Measurements from ENCODE around the gene PAOX.

Gene PAOX

DNA sequence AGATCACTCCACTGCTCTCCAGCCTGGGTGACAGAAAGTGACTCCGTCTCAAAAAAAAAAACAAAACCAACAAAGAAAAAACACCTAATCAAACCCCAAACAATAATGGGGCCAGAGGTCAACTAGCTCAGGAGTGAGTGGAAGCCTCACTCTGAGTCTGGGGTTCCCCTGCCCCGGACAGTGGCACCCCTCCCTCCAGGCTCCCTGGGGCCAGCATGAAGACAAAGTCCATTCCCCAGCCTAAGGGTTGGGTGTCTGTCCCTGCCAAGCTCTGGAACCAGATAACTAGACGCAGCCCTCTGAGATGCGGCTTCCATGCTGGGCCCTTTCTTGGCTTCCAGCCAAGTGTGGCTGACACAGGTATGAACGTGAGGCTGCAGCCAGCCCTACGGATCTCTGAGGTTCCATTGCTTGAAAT is 19.5 kb upstream of the PAOX start:
- H3K27me3 ChIP-seq (replicated peaks in 2 of 5; ENCODE audit: control insufficient read depth in 4 of 5, insufficient read depth in 5 of 5, low read length in 4 of 5): no peaks in the 10 kb centered on the region
- WGBS (ENCODE audit: insufficient coverage): 67% methylated on average over 6 of the region's 6 CpGs
- H3K36me3 ChIP-seq (ENCODE audit: control insufficient read depth in 4 of 4, insufficient read depth in 4 of 4, low read length in 3 of 4): peaks cover 0 to 20% (median 10%) of the 10 kb centered on the region in 4 experiments
- DNase-seq: no peak
- ChIA-PET CTCF (no interaction called here), POLR2A (no interaction called here)
- peaks cover 0 to 14% (median 12%) of the 10 kb centered on the region in 4 experiments for H3K4me1 ChIP-seq (ENCODE audit: control extremely low read depth in 1 of 4, control insufficient read depth in 4 of 4, insufficient read depth in 4 of 4, low read length in 3 of 4)
- H3K4me3 ChIP-seq (ENCODE audit: control insufficient read depth in 1 of 7, extremely low read depth in 1 of 7, insufficient read depth in 4 of 7, low read depth in 2 of 7, low read length in 6 of 7): no peak overlapping the region
- H3K9me3 ChIP-seq (ENCODE audit: control extremely low read depth in 1 of 5, control insufficient read depth in 4 of 5, insufficient read depth in 2 of 5, low read depth in 1 of 5, low read length in 4 of 5): no peaks in the 10 kb centered on the region
- H3K27ac ChIP-seq (ENCODE audit: insufficient read depth in 1 of 2, low read depth in 1 of 2, low read length in 2 of 2, poor library complexity in 1 of 2, severe bottlenecking in 2 of 2): no peak overlapping the region

DNA sequence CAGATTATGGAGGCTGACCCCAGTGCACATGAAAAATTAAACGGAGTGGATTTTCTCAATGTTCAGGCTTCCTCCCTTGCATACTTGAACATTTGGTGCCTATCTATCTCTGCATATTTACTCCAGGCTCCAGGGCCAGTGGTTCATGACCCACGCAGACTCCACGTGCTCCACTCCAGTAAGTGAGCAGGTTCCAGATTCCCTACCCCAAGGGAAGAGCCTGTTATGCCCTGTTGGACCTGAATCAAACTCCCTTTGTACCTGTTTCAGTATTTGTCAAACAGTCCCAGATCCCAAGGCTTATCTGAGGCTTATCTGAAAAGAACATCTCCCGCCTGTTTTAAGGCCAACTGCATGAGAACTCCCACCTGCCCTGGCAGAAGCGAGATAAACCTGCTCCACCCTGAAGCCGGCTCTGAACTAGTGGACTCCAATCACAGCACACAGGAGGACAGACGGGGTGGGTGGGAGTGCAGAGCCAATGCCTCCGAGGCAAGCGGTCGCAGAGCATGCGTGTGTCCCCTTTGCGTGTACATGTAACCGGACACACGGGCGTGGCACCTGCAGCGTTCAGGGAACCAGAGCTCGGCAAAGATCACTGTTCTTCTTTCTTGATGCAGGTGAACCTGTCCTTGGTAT is 19.0 kb upstream of the PAOX start:
- Histone ChIP-seq H3K9me3 (ENCODE audit: control extremely low read depth in 1 of 5, control insufficient read depth in 4 of 5, insufficient read depth in 2 of 5, low read depth in 1 of 5, low read length in 4 of 5) (no peaks in the 10 kb centered on the region), H3K27me3 (replicated peaks in 2 of 5; ENCODE audit: control insufficient read depth in 4 of 5, insufficient read depth in 5 of 5, low read length in 4 of 5) (no peaks in the 10 kb centered on the region), H3K36me3 (ENCODE audit: control insufficient read depth in 4 of 4, insufficient read depth in 4 of 4, low read length in 3 of 4) (peaks cover 2 to 25% (median 14%) of the 10 kb centered on the region in 4 experiments), H3K4me3 (ENCODE audit: control insufficient read depth in 1 of 7, extremely low read depth in 1 of 7, insufficient read depth in 4 of 7, low read depth in 2 of 7, low read length in 6 of 7) (no peak overlapping the region), H3K27ac (ENCODE audit: insufficient read depth in 1 of 2, low read depth in 1 of 2, low read length in 2 of 2, poor library complexity in 1 of 2, severe bottlenecking in 2 of 2) (no peak overlapping the region), H3K4me1 (ENCODE audit: control extremely low read depth in 1 of 4, control insufficient read depth in 4 of 4, insufficient read depth in 4 of 4, low read length in 3 of 4) (peaks cover 0 to 14% (median 12%) of the 10 kb centered on the region in 4 experiments)
- DNase-seq: no peak
- 95% methylated on average over 17 of the region's 17 CpGs for WGBS (ENCODE audit: insufficient coverage)
- CTCF ChIA-PET: interaction anchor here (0.8 to 2.4 kb wide), 2 partner anchors 10 to 14 kb away, joined by 3 to 12 read pairs; no protein-coding TSS in a partner anchor
- POLR2A ChIA-PET: no interaction called here

DNA sequence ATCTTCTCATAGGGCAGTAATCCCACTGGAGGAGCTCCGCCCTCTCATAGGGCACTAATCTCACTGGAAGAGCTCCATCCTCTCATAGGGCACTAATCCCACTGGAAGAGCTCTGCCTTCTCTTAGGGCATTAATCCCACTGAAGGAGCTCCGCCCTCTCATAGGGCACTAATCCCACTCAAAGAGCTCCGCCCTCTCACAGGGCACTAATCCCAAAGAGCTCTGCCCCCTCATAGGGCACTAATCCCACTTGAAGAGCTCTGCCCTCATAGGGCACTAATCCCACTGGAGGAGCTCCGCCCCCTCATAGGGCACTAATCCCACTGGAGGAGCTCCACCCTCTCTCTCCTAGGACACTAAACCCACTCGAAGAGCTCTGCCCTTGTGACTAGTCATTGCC is 17.8 kb upstream of the PAOX start:
- DNase-seq: no peak
- no peaks in the 10 kb centered on the region for H3K9me3 ChIP-seq (ENCODE audit: control extremely low read depth in 1 of 5, control insufficient read depth in 4 of 5, insufficient read depth in 2 of 5, low read depth in 1 of 5, low read length in 4 of 5)
- H3K4me3 ChIP-seq (ENCODE audit: control insufficient read depth in 1 of 7, extremely low read depth in 1 of 7, insufficient read depth in 4 of 7, low read depth in 2 of 7, low read length in 6 of 7): no peak overlapping the region
- 96% methylated on average over 5 of the region's 5 CpGs for whole genome bisulfite sequencing (ENCODE audit: insufficient coverage)
- CTCF ChIA-PET: interaction anchor here (1.1 to 2.4 kb wide), 3 partner anchors 9 to 12 kb away, joined by 3 to 12 read pairs (median 5); partner anchors contain the start of gene ECHS1
- H3K27ac ChIP-seq (ENCODE audit: insufficient read depth in 1 of 2, low read depth in 1 of 2, low read length in 2 of 2, poor library complexity in 1 of 2, severe bottlenecking in 2 of 2): no peak overlapping the region
- peaks cover 5 to 36% (median 22%) of the 10 kb centered on the region in 4 experiments for H3K36me3 ChIP-seq (ENCODE audit: control insufficient read depth in 4 of 4, insufficient read depth in 4 of 4, low read length in 3 of 4)
- no peaks in the 10 kb centered on the region for H3K27me3 ChIP-seq (replicated peaks in 2 of 5; ENCODE audit: control insufficient read depth in 4 of 5, insufficient read depth in 5 of 5, low read length in 4 of 5)
- peaks cover 0 to 12% (median 10%) of the 10 kb centered on the region in 4 experiments for H3K4me1 ChIP-seq (ENCODE audit: control extremely low read depth in 1 of 4, control insufficient read depth in 4 of 4, insufficient read depth in 4 of 4, low read length in 3 of 4)
- POLR2A ChIA-PET: interaction anchor here (0.6 kb wide), 1 partner anchor 201 kb away, joined by 4 read pairs; no protein-coding TSS in a partner anchor

DNA sequence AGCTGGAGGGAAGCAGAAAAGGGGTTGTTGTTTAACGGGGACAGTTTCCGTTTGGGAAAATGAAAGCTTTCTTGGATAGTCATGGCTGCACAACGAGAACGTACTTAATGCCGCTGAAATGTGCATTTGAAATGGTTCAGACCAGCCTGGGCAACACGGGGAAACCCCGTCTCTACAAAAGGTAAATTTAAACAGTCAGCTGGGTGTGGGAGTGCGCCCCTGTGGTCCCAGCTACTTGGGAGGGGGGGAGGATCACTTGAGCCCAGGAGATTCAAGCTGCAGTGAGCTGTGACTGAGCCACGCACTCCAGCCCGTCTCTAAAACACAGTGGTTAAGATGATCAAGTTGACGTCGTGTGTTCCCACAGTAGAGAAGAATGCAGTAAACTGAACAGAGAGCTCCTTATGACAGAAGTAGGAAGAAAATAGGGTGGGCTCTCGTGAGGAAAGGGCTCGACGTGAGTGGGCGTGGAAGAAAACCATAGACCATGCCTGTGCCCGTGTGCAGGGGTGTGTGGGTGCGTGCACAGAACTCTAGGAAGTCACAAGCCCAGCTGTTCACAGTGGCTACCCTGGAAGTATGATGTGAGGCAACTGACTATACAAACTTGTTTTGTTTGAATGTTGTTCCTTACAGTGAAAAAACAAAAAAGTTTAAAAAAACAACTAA is 17.2 kb upstream of the PAOX start:
- no peaks in the 10 kb centered on the region for H3K27me3 ChIP-seq (replicated peaks in 2 of 5; ENCODE audit: control insufficient read depth in 4 of 5, insufficient read depth in 5 of 5, low read length in 4 of 5)
- H3K4me1 ChIP-seq (ENCODE audit: control extremely low read depth in 1 of 4, control insufficient read depth in 4 of 4, insufficient read depth in 4 of 4, low read length in 3 of 4): peaks cover 0 to 6% (median 4%) of the 10 kb centered on the region in 4 experiments
- H3K9me3 ChIP-seq (ENCODE audit: control extremely low read depth in 1 of 5, control insufficient read depth in 4 of 5, insufficient read depth in 2 of 5, low read depth in 1 of 5, low read length in 4 of 5): no peaks in the 10 kb centered on the region
- no peak overlapping the region for H3K27ac ChIP-seq (ENCODE audit: insufficient read depth in 1 of 2, low read depth in 1 of 2, low read length in 2 of 2, poor library complexity in 1 of 2, severe bottlenecking in 2 of 2)
- peaks cover 7 to 43% (median 28%) of the 10 kb centered on the region in 4 experiments for H3K36me3 ChIP-seq (ENCODE audit: control insufficient read depth in 4 of 4, insufficient read depth in 4 of 4, low read length in 3 of 4)
- DNase-seq: no peak
- WGBS (ENCODE audit: insufficient coverage): 88% methylated on average over 15 of the region's 18 CpGs
- CTCF ChIA-PET: interaction anchor here (0.9 to 2.4 kb wide), 5 partner anchors 9 to 33 kb away, joined by 3 to 12 read pairs (median 3); partner anchors contain the start of gene ECHS1
- POLR2A ChIA-PET: interaction anchor here (0.6 kb wide), 1 partner anchor 200 kb away, joined by 4 read pairs; no protein-coding TSS in a partner anchor
- no peak overlapping the region for H3K4me3 ChIP-seq (ENCODE audit: control insufficient read depth in 1 of 7, extremely low read depth in 1 of 7, insufficient read depth in 4 of 7, low read depth in 2 of 7, low read length in 6 of 7)

DNA sequence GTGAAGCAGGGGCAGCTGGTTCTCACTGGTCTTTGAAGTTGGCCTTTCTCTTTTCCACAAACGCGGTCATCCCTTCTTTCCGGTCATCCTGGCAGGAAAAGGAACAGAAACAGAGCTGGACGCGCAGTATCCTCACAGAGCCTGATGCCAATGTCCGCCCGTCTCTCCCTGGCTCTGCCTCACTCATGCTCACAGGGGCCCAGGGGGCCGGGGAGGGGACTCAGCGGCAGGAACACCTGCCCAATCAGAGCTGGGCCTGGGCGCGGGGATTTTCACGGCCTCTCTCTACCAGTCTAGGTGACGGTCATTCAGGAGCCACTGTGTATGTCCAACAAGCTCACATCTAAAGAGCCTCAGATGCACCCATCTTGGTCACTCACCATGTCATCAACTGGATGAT is 16.2 kb upstream of the PAOX start:
- Histone ChIP-seq H3K4me3 (ENCODE audit: control insufficient read depth in 1 of 7, extremely low read depth in 1 of 7, insufficient read depth in 4 of 7, low read depth in 2 of 7, low read length in 6 of 7) (no peak overlapping the region), H3K27me3 (replicated peaks in 2 of 5; ENCODE audit: control insufficient read depth in 4 of 5, insufficient read depth in 5 of 5, low read length in 4 of 5) (no peaks in the 10 kb centered on the region), H3K4me1 (ENCODE audit: control extremely low read depth in 1 of 4, control insufficient read depth in 4 of 4, insufficient read depth in 4 of 4, low read length in 3 of 4) (no peaks in the 10 kb centered on the region), H3K9me3 (ENCODE audit: control extremely low read depth in 1 of 5, control insufficient read depth in 4 of 5, insufficient read depth in 2 of 5, low read depth in 1 of 5, low read length in 4 of 5) (no peaks in the 10 kb centered on the region), H3K36me3 (ENCODE audit: control insufficient read depth in 4 of 4, insufficient read depth in 4 of 4, low read length in 3 of 4) (peaks cover 7 to 45% (median 30%) of the 10 kb centered on the region in 4 experiments), H3K27ac (ENCODE audit: insufficient read depth in 1 of 2, low read depth in 1 of 2, low read length in 2 of 2, poor library complexity in 1 of 2, severe bottlenecking in 2 of 2) (no peak overlapping the region)
- ChIA-PET POLR2A (no interaction called here), CTCF (interaction anchor here (0.9 to 1.2 kb wide), 2 partner anchors 33 to 34 kb away, joined by 3 read pairs; no protein-coding TSS in a partner anchor)
- 95% methylated on average over 12 of the region's 13 CpGs for WGBS (ENCODE audit: insufficient coverage)
- DNase-seq: no peak

DNA sequence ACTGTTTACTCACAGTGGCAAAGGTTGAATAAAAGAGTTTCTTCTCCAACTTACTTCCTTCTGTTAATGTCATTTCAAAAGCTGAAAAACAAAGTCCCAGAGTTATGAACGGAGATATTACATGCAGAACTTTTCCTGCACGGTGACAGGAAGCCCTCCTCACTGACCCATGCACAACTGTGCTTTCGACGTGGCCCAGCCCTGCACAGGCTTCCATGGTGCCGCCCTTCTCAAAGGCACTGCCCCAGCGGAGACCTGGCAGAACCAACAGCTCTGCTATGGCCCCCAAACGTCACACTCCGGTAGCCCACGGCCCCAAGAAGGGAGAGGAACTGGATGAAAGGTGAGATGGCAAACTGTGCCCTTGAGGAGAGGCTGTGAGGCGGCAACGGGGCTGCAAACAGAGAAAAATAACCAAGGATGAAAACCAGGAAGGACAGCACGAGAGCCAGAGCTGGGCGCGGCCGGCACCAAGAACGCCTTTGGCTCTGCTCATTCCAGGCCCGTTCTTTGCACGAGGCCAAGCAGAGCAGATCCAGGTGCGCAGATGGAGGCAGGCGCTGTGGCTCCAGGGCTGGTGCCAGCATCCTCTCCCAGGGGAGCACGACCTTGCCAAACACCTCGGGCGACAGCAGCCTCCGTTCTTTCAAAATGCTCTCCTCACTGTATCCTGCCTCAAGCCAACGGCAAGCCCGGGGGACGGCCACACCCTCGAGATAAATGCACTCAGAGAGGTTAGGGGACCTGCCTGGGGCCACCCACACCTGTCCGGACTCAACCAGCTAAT is 14.2 kb upstream of the PAOX start:
- H3K9me3 ChIP-seq (ENCODE audit: control extremely low read depth in 1 of 5, control insufficient read depth in 4 of 5, insufficient read depth in 2 of 5, low read depth in 1 of 5, low read length in 4 of 5): no peaks in the 10 kb centered on the region
- POLR2A ChIA-PET: no interaction called here
- no peak overlapping the region for H3K4me3 ChIP-seq (ENCODE audit: control insufficient read depth in 1 of 7, extremely low read depth in 1 of 7, insufficient read depth in 4 of 7, low read depth in 2 of 7, low read length in 6 of 7)
- H3K36me3 ChIP-seq (ENCODE audit: control insufficient read depth in 4 of 4, insufficient read depth in 4 of 4, low read length in 3 of 4): peaks cover 9 to 63% (median 46%) of the 10 kb centered on the region in 4 experiments
- H3K27me3 ChIP-seq (replicated peaks in 2 of 5; ENCODE audit: control insufficient read depth in 4 of 5, insufficient read depth in 5 of 5, low read length in 4 of 5): no peaks in the 10 kb centered on the region
- DNase-seq: no peak
- CTCF ChIA-PET: interaction anchor here (1.0 kb wide), 1 partner anchor 35 kb away, joined by 3 read pairs; no protein-coding TSS in a partner anchor
- no peaks in the 10 kb centered on the region for H3K4me1 ChIP-seq (ENCODE audit: control extremely low read depth in 1 of 4, control insufficient read depth in 4 of 4, insufficient read depth in 4 of 4, low read length in 3 of 4)
- no peak overlapping the region for H3K27ac ChIP-seq (ENCODE audit: insufficient read depth in 1 of 2, low read depth in 1 of 2, low read length in 2 of 2, poor library complexity in 1 of 2, severe bottlenecking in 2 of 2)
- 97% methylated on average over 28 of the region's 29 CpGs for WGBS (ENCODE audit: insufficient coverage)
